GM21528 (cell line): Measurements from ENCODE around the gene SDHAF2.
A peak's percentile ranks its signal among the peaks of the same experiment; 100 is the strongest.
"Not testable (repeated sequence)": the region's sequence is repeated elsewhere in the genome, so short reads cannot be mapped to it uniquely, and the experiment has no call there.

ENCODE experiments used
- ATAC-seq: cut with Tn5 transposase; IDR thresholded peaks from one replicate; pipeline ENCODE4 v1.9.1; 2021; ENCODE audit warnings: mild to moderate bottlenecking, moderate library complexity; ENCODE audit not compliant: unreplicated experiment, low FRiP score

The SDHAF2 gene

DNA sequence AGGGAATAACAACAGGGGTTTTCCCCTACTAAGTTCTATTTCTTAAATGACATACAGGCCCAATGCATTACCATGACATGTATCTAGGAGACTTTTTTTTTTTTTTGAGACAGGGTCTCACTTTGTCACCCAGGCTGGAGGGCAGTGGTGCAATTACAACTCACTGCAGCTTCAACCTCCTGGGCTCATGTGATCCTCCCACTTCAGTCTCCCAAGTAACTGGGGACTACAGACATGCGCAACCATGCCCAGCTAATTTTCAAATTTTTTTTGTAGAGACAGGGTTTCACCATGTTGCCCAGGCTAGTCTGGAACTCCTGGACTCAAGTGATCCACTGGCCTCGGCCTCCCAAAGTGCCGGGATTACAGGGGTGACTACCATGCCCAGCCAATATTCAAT lies 7.7 kb upstream of the SDHAF2 start:
- ATAC-seq = no peak

DNA sequence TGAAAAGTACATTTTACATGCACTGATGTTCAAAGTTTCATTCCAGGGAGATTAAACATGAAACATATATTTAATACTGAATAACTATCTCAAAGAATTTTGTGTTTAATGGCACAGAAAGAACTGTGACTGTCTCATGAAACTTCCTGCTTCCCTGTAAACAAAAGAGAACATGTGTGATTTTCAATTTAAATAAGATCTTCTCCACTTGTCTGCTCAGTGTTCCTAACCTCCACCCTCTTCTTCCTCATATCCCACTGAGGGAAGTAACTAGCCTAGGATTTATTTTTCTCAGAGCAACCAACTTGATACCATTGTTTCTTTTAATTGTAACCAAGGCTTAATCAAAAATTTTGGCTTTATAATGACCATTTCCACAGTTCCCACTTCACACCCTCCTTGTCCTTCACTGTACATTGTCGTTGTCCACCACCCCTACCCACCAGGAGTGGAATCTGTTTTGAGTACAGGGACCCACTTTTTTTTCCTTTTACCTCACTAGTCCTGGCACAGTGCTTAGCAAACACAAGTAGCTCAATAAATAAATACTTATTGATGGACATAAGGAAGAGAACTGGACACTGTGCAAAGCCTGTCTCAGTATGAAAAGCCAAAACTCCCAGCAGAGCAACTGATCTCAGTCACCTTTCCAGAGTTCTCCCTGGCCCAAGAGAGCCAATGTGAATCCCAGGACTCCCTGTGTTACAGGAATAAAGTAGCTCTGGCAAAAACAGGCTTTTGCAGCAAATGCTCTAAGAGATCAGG lies 4.4 kb upstream of the SDHAF2 start:
- ATAC-seq = no peak

DNA sequence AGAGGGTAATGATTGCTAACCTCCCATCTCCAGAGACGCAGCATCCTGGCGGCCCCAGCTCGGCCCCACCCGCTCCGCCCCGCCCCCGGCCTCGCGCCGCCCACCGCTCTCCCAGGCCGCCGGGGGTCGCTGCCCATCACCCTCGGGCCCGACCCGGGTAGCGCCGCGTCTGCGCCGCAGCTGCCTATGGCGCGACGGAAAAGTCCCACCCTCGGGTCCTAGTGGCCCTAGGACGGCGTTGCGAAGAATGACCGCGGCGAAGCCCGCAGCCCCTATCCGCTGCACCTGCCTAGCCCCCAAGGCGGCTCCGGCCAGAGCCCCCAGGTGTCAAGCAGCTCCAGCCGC lies 606 bp upstream of the SDHAF2 start:
- peak; percentile 63 for ATAC-seq

DNA sequence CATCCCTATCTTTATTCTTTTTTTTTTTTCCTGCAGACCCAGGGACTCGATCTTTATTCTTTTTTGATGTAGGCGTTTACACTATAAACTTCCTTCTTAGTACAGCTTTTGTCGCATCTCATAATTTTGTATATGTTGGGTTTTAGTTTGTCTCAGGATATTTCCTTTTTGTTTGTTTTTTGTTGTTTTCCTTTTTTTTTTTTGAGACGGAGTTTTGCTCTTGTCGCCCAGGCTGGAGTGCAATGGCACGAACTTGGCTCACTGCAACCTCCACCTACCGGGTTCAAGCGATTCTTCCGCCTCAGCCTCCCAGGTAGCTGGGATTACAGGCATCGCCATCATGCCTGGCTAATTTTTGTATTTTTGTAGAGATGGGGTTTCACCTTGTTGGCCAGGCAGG lies 915 bp downstream of the SDHAF2 start:
- not testable (repeated sequence) for ATAC-seq

DNA sequence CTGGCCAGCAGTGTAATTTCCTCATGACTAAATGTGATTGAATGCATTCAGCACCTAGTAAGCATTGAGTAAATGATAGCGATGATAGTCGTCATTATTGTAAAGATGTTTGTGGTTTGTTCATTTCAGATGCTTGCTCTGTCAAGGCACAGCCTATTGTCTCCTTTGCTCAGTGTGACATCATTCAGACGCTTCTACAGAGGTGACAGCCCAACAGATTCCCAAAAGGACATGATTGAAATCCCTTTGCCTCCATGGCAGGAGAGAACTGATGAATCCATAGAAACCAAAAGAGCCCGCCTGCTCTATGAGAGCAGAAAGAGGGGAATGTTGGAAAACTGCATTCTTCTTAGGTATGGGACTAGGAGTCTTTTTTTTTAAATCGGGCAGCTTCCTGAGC lies 7.6 kb downstream of the SDHAF2 start:
- no peak for ATAC-seq

DNA sequence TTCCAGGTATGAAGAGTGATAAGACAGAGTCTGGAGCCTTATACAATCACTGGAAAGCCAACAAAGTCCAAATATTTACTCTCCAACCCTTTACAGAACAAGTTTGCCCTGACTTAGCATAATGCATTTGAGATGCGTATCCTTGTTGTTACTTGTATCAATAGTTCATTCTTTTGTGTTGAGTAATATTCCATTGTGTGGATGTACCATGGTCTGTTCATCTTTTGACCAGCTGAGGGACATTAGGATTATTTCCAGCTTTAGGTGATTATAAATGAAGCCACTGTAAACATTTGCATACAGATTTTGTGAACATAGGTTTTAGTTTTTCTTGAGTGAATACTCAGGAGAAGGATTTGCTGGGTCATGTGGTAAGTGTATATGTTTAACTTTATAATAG lies 9.7 kb downstream of the SDHAF2 start:
- ATAC-seq = no peak

DNA sequence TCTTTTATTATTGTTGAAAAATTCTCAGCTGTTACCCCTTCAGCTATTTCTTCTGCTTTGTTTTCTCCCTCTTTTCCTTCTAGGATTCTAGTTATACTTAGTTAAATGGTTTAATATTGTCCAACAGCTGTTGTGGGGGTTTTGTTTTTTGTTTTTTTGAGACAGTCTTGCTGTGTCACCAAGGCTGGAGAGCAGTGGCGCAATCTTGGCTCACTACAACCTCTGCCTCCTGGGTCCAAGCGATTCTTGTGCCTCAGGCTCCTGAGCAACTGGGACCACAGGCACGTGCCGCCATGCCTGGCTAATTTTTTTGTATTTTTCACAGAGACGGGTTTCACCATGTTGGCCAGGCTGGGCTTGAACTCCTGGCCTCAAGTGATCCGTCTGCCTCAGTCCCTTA lies 12.7 kb downstream of the SDHAF2 start:
- no peak for ATAC-seq

DNA sequence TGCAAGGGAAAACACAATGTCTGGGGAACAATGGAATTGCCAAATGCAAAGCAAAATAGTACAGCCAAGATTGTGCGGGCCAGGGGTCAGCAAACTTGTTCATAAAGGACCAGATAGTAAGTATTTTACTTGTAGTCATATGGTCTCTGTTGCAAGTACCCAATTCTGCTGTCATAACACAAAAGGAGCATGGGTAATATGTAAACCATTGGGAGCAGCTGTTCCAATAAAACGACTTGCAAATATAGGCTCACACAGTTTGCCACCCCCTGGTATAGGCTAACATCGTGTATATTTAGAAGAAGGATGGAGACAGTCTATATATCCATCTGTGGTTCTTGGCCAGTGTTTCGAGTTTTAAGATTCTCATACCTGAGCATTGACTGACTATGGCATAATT lies 15.6 kb downstream of the SDHAF2 start:
- ATAC-seq = no peak

DNA sequence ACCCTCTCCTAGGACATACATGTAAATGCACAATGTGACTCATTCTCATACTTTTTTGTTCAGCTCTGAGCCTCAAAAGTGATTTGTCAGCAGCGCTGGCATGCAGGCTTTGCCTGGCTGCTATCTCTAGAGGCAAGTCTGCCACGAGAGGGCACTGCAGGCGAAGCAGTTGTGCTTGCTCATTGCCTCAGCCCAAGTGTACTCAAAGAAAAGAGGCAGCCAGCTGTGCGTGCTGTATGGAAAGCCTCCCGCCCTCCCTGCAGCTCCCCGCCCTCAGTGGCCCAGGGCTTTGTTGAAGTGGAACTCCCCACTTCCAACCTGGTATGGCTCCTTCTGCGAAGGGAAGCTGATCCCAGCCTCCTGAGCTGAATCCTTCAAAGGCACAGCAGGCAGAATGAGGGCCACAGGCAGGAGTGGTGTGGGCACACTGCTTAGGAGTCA lies 16.3 kb downstream of the SDHAF2 start:
- no peak for ATAC-seq

DNA sequence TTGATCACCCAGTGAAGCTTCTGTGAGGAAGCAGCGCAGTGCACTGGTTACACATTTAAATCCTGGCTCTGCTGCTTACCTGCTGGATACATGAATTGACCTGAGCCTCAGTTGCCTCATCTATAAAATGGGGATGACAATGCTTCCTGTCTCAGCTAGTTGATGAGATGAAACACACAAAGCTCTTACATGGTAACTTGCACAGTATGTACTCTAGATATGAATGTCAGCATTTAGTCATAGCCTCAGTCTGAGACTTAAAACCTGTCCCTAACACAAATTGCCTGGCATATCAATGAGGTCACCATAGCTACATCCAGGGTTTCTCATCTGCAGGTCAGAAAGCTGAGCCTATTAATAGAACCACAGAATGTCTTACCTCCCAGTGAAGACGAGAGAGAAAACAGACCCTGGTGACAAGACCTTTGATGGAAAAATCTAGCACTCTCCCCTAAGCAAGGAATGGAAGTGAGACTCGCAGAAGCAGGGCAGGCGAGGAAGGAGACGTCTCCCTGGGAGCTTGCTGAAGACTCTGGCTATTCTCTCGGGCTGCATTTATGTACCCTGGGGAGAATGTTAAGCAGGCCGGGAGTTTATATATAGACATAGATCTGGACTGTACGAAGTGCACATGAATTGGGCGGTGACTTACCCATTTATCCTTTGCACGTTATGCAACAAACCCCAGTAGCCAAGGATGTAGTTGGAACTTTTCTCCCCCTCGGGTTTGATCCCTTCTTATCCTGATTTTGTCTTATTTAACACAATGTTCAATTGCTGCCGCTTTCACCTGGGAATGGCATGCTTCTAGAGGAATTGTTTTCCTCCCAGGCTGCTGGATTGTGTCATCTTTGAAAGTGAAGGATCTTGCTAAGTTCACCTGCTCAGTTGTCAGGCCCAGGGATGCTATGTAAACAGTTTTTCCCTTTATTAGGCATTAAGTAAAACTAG lies 18.0 kb downstream of the SDHAF2 start:
- ATAC-seq = no peak

DNA sequence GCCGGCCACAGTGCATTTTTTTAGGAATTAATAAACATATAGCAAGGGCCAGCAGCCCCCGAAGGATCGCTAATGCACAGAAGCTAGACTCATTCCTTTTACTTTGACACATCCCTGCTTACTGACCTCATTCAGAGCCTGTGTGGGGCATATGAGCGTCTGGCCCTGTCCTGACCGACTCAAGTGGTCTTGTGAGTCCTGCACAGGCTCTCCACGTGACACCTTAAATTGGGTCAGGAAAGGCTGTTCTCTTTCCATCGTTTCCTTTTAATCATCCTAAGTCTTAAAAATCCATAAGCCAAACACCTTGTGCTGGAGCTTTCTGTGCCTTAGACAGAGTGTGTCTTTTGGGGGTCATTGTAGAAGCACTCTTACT lies 18.6 kb downstream of the SDHAF2 start:
- ATAC-seq = no peak

DNA sequence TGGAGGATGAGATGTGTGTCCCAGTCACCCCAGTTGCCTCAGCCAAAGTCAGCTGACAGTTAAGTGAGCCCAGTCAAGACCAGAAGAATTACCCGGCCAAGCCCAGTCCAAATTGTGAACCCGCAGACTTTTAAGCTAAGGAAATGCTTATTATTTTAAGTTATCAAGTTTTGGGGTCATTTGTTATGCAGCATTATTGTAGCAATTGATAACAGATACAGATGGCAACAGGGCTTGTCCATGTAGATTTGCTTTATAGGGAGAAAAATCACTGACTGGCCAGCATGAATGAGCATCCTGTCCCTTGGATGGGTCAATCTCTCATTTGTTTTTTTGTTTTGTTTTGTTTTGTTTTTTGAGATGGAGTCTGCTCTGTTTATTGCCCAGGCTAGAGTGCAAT lies 22.9 kb downstream of the SDHAF2 start:
- no peak for ATAC-seq

DNA sequence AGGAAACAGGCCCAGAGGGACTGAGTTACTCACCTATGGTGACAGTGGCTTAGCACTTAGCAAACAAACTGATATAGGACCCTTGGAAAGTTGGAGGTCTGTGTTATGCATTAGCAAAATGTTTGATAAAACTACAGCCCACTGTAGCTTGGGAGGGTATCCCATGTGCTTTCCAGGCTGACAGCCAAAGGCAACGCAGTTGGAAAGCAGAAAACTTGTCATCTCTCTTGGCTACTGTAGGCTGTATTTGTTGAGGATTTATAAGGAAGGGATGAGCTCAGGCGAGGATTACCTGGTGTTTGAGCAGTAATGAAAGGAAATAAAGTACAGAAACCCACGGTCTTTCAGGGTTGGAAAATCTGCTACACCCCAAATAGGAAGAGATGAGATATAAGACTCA lies 23.8 kb downstream of the SDHAF2 start:
- ATAC-seq = no peak

DNA sequence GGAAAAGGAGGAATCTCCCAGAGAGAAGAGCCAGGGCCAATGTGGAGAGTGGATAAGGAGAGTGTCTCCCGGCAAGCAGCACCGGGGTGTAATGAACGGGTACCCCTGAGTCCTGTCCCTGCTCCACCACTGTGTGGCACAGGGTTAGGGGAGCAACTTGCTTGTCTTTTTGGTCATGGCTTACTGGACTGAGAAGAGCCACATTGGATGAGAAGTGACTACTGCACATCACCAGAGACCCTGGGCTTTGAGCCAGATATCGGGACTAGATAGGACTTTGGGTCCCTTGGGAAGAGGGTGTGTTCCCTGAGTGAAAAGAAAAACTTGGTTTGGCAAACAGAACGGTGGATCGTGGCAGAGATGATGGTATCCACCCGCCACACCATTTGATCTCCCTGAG lies 24.6 kb downstream of the SDHAF2 start:
- no peak for ATAC-seq

DNA sequence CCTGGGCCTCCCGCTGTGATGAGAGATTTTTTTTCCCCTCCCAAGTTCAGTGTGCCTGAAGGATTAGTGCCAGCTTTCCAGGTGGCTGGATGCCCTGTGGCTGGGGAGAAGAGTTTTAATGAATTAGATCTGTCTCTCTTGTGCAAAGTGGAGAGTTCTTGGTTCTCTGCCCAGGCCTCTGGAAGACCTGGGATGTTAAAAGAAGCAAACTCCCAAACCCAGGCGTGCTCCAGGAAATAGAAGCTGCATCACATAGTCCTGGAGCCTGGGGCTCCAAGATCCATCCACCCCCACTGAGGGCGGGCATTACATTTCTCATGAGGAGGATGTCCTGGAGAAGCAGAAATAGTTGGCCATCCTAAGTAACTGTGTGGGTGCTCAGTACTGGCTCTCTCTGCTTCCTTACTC lies 30.6 kb downstream of the SDHAF2 start:
- no peak for ATAC-seq

DNA sequence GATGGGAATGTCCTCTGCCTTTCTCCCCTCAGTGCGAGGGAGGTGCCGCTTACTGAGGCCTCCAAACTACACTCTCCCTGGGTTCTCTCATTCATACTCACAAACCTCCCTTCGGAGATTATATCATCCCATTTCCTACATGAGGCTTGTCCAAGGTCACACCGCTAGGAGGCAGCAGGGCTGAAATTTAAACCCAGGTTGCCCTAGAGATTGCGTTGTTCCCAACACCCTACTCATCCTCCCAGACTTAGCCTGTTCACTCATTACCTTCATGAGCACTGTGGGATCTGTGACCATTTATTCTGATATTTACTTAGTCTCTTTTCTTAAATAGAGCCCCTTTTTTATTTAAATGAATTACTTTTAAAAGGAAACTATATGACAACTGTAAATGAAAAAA lies 31.1 kb downstream of the SDHAF2 start:
- no peak for ATAC-seq

DNA sequence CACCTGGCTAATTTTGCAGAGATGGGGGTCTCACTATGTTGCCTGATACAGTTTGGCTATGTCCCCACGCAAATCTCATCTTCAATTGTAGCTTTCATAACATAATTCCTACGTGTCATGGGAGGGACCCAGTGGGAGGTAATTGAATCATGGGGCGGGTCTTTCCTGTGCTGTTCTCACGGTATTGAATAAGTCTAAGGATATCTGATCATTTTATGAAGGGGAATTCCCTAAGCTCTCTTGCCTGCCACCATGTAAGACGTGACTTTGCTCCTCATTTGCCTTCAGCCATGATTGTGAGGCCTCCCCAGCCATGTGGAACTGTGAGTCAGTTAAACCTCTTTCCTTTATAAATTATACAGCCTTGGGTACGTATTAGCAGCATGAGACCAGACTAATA lies 37.7 kb downstream of the SDHAF2 start:
- not testable (repeated sequence) for ATAC-seq

DNA sequence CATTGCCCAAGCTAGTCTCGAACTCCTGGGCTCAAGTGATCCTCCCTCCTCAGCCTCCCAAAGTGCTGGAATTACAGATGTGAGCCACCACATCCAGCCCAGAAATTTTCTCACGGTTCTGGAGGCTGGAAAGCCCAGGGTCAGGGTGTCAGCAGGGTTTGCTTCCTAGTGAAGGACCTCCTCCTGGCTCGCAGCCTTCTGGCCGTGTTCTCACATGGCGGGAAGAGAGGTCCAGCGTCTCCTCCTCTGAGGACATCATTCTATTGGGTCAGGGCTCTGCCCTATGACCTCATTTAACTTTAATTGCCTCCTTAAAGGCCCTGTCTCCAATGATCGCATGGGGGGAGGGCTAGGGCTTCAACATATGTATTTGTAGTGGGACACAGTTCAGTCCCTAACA lies 38.1 kb downstream of the SDHAF2 start:
- ATAC-seq = no peak

DNA sequence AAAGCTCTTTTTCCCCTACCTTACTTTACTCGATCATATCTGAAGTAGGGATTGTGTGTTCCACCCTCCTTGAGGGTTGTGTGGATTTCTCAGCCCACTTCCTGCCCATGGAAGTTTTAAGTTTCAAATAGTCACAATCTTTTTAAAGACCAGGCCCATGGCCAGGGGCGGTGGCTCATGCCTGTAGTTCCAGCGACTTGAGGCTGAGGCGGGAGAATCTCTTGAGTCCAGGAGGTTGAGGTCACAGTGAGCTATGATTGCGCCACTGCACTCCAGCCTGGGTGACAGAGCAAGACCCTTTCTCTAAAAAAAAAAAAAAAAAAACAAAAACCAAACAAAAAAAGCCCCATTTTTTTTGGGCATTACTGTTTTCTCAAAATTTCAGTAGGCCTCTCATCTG lies 42.4 kb downstream of the SDHAF2 start:
- ATAC-seq = no peak

DNA sequence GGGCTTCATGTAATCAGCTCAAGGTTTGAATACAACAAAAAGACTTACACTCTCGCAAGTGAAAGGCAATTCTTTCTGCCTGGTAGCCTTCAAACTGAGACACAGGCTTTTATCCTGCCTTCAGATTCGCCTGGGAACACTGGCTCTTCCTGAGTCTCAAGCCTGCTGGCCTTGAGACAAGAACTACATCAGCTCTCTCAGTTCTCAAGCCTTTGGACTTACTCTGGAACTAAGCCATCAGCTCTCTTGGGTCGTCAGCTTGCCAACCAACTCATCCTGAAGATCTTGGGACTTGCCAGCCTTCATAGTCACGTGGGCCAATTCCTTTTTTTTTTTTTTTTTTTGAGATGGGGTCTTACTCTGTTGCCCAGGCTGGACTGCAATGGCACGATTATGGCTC lies 42.9 kb downstream of the SDHAF2 start:
- no peak for ATAC-seq

DNA sequence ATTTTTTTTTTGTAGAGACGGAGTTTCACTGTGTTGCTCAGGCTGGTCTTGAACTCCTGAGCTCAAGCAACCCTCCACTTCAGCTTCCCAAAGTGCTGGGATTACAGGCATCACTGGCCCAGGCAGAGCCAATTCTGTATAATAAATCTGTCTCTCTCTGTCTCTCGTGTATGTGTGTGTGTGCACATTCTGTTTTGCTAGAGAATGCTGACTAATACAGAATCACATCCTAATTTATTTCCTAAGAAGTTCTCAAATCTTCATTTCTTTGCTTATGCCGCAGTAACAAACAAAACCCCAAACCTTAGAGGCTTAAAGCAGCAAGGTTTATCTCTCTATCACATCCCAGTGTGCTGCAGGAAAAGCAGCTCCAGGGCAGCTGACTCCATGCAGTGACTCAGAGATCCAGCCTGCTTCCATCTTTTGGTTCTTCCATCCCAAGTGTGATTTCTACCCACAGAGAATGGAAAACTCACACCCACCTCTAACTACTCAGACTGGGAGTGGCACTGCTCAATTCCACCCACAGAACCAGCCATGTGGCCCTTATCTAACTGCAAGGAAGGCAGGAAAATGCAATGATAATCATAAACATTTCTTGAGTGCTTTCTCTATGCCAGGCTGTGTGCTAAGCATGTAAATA lies 43.6 kb downstream of the SDHAF2 start:
- no peak for ATAC-seq
